BE2C (cell line): Measurements from ENCODE around the gene SERPINB12.

Experiments used
- DNase-seq: peaks from one replicate; pipeline ENCODE4 v3.0.0-alpha.2; 2020
- H3K27me3 ChIP-seq: fragments of 250-450 bp; sonication (Bioruptor Pico); 2 replicates; pipeline ENCODE4 v1.5.1; 2020; ENCODE audit warnings: mild to moderate bottlenecking
- H3K36me3 ChIP-seq: fragments of 250-450 bp; sonication (Bioruptor Pico); 2 replicates; pipeline ENCODE4 v1.5.1; 2020; ENCODE audit warnings: mild to moderate bottlenecking
- H3K4me1 ChIP-seq: fragments of 250-450 bp; sonication (Bioruptor Pico); 2 replicates; pipeline ENCODE4 v1.5.1; 2020
- H3K4me3 ChIP-seq: 2 replicates; pipeline ENCODE4 v1.5.1; 2011; ENCODE audit warnings: low read depth, low read length
- H3K9me3 ChIP-seq: fragments of 250-450 bp; sonication (Bioruptor Pico); 2 replicates; pipeline ENCODE4 v1.5.1; 2020
- TF ChIP-seq, protein P1 (sequence below): IDR thresholded peaks from 2 replicates; pipeline ENCODE4 v1.5.1; 2012; ENCODE audit warnings: mild to moderate bottlenecking, low read depth, low read length

Gene SERPINB12

DNA sequence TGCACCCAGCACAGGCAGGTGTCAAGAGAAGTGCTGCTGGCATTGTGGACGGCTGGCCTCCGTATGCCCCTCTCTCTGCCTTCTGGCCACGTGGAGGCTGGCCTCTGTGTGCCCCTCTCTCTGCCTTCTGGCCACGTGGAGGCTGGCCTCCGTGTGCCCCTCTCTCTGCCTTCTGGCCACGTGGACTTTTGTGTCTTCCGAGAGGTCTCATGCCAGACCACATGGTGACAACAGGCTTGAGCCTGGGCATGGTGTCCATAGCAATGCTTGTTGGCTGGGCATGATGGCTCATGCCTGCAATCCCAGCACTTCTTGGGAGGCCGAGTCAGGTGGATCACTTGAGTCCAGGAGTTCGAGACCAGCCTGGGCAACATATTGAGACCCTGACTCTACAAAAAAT, 25.7 kb downstream of the SERPINB12 start:
- TF ChIP-seq, protein P1, sequence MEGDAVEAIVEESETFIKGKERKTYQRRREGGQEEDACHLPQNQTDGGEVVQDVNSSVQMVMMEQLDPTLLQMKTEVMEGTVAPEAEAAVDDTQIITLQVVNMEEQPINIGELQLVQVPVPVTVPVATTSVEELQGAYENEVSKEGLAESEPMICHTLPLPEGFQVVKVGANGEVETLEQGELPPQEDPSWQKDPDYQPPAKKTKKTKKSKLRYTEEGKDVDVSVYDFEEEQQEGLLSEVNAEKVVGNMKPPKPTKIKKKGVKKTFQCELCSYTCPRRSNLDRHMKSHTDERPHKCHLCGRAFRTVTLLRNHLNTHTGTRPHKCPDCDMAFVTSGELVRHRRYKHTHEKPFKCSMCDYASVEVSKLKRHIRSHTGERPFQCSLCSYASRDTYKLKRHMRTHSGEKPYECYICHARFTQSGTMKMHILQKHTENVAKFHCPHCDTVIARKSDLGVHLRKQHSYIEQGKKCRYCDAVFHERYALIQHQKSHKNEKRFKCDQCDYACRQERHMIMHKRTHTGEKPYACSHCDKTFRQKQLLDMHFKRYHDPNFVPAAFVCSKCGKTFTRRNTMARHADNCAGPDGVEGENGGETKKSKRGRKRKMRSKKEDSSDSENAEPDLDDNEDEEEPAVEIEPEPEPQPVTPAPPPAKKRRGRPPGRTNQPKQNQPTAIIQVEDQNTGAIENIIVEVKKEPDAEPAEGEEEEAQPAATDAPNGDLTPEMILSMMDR = no peak
- Histone ChIP-seq H3K36me3 (no peaks in the 10 kb centered on the region), H3K4me3 (no peak overlapping the region), H3K27me3 (no peaks in the 10 kb centered on the region), H3K9me3 (no peaks in the 10 kb centered on the region), H3K4me1 (no peaks in the 10 kb centered on the region)
- DNase-seq = no peak

DNA sequence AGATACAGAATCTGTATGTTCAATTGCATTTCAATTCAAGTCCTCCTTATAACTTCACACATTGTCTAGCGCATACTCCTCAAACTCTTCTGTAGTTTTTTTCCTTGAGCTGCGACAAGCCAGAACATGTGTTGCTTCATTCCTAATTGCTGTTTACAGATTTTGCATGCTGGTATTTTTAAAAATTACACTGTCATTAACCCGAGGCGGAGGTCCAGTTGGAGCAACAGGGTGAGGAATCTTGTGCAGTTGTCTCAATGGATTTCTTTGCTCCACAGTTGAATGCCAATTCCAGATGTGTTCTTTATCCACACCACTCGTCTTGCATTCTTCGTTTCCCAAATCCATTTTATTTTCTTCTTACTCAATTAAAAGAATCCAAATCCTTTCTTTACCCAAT, 28.6 kb downstream of the SERPINB12 start:
- no peaks in the 10 kb centered on the region for H3K4me1 ChIP-seq
- TF ChIP-seq, protein P1 = no peak
- DNase-seq = no peak
- no peak overlapping the region for H3K4me3 ChIP-seq
- H3K36me3 ChIP-seq = no peaks in the 10 kb centered on the region
- H3K27me3 ChIP-seq = no peaks in the 10 kb centered on the region
- H3K9me3 ChIP-seq = no peaks in the 10 kb centered on the region

DNA sequence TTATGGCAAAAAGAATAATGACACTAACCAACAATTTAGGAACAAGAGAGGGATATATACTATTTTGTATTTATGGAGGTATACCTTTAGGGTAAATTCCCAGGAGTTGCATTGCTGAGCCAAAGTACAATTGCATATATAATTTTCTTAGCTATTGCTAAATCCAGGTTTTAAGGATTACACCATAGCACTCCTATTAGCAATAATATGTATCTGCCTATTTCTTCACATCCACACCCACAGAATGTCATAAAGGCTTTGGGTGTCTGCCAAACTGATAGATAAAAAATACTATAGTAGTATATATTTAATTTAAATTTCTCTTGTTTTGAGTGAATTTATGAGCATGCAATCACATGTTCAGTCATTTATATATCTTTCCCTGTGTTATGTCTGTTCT, 33.5 kb downstream of the SERPINB12 start:
- H3K4me1 ChIP-seq = no peaks in the 10 kb centered on the region
- DNase-seq = no peak
- H3K27me3 ChIP-seq = no peaks in the 10 kb centered on the region
- TF ChIP-seq, protein P1 = no peak
- H3K4me3 ChIP-seq = no peak overlapping the region
- no peaks in the 10 kb centered on the region for H3K36me3 ChIP-seq
- no peaks in the 10 kb centered on the region for H3K9me3 ChIP-seq

DNA sequence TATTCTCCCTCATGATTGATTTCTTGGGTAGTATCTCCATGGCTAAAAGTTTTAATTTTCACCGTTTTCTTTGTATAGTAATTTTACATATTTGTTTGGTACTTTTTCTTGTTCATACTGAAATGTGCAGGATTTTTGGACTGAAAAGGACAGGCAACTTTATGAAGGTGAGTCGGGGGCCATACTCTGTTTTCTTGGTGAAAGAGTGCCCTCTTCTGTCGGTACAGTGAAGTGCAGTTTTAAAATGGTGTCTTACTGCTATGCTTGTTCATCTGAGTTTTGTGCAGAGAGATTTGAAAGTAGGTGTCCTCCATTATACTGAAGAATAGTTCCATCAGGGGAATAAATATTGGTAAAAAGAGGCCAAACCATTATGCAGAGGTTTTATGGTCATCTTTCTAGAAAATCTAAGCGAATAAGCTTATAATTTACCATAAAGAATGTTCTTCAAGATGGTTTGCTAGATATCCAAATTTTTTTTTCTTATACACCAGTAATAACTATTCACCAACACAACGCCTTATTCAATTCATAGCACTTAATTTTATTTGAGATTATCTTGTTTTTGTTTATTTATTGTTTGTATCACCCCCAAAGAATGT, 36.3 kb downstream of the SERPINB12 start:
- Histone ChIP-seq H3K4me3 (no peak overlapping the region), H3K36me3 (no peaks in the 10 kb centered on the region), H3K27me3 (no peaks in the 10 kb centered on the region), H3K4me1 (no peaks in the 10 kb centered on the region), H3K9me3 (no peaks in the 10 kb centered on the region)
- DNase-seq = no peak
- TF ChIP-seq, protein P1 = peak; percentile 59

DNA sequence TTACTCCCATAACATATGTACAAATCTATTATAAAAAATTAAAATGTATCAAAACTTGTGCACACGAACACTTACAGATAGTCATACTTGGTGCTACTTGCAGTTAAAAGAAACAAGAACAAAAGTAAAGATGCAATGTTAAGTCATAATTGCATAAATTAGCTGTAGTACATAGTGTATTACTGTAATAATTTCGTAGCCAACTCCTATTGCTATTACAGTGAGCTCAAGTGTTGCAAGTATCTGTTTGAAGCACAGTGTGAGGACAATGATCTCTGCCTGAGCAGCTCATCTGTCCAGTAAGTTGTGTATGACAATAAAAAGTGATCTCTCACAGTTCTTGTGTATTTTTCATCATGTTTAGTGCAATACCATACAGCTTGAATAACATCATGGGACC, 37.4 kb downstream of the SERPINB12 start:
- TF ChIP-seq, protein P1 = no peak
- no peak for DNase-seq
- Histone ChIP-seq H3K9me3 (no peaks in the 10 kb centered on the region), H3K36me3 (no peaks in the 10 kb centered on the region), H3K4me3 (no peak overlapping the region), H3K4me1 (no peaks in the 10 kb centered on the region), H3K27me3 (no peaks in the 10 kb centered on the region)

DNA sequence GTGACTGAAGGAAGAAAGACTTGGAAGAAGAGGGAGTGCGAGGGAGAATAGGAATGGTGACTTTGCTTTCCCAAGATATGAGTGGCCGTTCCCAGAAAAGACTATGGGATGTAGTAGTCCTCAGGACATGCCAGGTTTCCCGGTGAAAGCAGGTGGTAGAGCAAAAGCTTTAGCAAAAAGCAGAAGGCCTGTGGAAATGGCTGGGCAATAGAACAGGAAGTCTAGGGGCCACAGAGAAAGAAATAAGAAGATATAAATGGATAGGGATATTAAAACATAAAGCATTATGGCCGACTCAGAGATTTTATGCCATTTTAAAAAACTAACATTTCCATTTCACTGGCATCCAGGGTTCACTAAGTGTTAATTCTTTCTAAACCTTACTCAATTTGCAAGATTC, 43.8 kb downstream of the SERPINB12 start:
- Histone ChIP-seq H3K9me3 (no peaks in the 10 kb centered on the region), H3K36me3 (no peaks in the 10 kb centered on the region), H3K27me3 (no peaks in the 10 kb centered on the region), H3K4me1 (no peaks in the 10 kb centered on the region), H3K4me3 (no peak overlapping the region)
- no peak for DNase-seq
- TF ChIP-seq, protein P1 = no peak
